HG03064 (cell line): ENCODE results near the gene RMND5B.

Experiments used
- ATAC-seq: cut with Tn5 transposase; IDR thresholded peaks from one replicate; pipeline ENCODE4 v1.9.1; 2021; ENCODE audit warnings: low read depth; ENCODE audit not compliant: unreplicated experiment

Gene RMND5B

DNA sequence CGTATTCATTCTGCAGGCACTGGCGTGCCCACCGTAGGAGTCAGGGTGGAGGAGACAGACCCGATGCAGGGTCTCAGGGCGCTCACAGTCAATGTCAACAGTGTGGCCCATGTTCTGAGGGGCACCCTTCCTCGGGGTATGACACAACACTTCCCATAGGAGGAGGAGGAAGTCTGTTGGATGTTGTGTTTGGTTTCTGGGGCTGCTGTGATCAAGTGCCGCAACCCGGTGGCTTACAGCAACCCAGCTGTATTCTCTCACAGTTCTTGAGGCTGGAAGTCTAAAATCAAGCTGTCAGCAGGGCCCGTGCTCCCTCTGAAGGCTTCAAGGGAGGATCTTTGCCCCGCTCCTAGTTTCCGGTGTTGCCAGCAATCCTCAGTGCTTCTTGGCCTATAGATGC is 67.9 kb downstream of the RMND5B start:
- ATAC-seq: no peak

DNA sequence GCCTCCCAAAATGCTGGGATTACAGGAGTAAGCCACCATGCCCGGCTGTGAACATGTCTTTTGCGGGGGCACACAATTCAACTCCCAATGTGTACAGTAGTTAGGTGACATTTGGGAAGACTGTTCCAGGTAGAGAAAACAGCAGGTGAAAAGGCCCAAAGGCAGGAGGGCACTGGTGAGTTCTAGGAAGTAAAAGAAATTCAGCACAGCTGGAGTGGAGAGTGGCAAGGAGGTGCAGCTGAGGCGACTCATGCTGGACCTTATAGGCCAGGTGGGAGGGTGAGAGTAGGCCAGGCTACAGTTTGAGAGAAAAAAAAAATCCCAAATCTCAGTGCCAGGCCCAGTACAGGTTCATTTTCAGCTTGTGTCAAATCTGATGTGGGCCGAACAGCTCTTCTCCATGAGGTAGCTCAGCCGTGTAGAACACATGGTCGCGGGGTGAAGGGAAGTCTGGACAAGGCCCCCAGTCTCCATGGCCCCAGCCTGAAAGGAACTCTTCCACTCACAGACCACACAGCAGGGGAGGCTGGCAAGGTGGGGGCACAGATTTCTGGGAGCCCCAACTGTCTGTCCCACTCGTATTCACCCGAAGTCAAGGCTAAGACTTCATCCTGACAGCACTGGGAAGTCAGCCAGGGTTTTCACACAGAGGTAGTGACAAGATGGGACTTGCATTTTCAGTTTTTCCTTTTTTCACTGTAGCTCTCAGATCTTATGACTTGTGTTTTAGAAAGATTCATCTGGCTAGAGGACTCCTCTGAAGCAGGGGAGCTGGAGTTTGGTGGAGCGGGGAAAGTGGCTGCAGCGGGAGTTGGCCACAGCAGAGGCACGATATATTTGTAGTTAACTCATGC is 69.0 kb downstream of the RMND5B start:
- no peak for ATAC-seq
